ENCODE data around the gene PPP4R3A.
A peak's percentile ranks its signal among the peaks of the same experiment; 100 is the strongest.
"Not testable (repeated sequence)": the region's sequence is repeated elsewhere in the genome, so short reads cannot be mapped to it uniquely, and the experiment has no call there.

PPP4R3A gene

DNA sequence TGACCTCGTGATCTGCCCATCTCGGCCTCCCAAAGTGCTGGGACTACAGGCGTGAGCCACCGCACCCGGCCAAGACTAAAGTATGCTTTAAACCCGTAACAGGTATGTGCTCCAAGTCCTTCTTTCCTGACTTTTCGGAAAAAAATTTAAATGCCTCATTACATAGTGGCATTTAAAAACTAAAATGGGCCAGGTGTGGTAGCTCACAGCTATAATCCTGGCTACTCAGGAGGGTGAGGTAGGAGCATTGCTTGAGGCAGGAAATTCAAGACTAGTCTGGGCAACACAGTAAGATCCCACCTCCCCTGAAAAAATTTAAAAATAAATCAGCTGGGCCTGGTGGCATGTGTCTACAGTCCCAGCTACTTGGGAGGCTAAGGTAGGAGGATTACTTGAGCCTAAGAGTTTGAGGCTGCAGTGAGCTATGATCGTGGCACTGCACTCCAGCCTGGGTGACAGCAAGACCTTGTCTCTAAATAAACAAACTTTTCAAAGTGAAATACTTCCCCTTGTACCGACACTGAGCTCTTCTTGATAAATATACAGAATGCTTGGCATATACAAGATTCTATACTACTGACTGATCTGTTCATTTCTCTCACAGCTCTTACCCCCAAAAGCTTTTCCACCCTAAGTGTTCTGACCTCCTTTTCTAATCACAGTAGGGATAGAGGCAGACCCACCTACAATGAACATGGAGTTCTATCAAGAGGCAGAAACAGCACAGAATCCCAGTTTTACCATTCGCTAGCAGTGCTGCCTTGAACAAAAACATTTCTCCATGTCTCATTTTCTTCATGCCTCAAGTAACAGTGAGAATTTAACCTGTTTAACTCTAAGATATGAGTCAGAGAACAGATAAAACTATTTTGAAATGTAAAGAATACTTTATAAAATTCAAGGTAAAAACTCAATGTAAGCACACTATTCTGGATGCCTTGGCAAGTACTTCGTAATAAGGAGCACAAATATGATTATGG lies 7.9 kb downstream of the PPP4R3A start:
- DNase-seq = no peak

DNA sequence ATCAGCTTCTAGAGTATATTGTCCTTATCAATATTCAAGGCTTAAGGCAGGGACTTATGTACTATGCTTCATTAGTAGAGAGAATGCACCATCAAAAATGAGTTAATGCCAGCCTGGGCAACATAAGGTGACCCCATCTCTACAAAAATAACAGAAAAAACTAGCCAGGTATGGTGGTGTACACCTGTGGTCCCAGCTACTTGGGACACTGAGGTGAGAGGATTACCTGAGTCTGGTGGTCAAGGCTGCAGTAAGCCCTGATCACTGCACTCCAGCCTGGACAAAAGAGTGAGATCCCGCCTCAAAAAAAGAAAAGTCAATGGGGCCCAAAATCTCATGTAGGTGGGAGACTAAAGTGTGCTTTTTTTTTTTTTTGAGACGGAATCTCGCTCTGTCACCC lies 8.8 kb downstream of the PPP4R3A start:
- DNase-seq = no peak

DNA sequence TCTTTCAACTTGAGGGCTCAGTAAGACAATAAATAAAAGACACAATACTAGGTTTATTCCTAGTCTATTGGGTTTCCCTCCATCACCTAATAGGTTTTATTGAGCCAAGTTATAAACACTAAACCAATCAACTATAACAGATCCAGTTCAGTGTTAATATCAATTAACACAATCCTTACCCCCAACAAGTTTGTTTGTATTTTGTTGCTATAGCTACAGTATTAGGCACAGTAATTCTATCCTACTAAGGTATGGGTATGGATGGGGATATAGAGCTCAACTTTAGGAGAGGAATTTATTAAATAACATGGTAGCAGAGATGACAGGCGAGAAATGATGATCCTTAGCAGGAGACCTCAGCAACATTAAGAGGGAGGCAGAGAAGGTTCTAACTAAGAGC lies 13.3 kb downstream of the PPP4R3A start:
- no peak for DNase-seq

DNA sequence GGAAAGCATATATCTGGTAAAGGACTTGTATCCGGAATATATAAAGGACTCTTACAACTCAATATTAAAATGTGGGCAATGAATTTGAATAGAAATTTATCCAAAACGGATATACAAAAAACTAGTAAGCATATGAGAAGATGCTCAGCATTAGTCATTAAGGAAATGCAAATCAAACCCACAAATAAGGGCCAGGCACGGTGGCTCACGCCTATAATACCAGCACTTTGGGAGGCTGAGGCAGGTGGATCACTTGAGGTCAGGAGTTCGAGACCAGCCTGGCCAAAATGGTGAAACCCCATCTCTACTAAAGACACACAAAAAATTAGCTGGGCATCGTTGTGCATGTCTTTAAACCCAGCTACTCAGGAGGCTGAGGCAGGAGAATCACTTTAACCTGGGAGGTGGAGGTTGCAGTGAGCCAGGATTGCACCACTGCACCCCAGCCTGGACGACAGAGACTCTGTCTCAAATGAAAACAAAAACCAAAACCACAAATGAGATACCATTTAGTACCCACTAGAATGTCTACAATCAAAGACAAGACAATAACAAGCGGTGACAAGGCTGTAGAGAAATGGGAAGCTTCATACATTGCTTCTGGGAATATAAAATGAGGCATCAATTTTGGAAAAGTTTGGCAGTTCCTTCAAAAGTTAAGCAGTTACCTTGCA lies 15.6 kb downstream of the PPP4R3A start:
- peak; percentile 63 for DNase-seq

DNA sequence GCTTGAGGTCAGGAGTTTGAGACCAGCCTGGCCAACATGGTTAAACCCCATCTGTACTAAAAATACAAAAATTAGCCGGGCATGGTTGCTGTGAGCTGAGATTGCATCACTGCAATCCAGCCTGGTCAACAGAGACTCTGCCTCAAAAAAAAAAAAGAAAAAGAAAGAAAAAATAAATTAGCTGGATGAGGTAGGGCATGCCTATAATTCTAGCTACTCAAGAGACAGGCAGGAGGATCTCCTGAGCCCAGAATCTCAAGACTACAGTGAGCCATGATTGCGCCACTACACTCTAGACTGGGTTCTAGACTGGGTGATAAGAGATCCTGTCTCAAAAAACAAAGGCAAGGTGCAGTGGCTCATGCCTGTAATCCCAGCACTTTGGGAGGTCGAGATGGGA lies 16.9 kb downstream of the PPP4R3A start:
- no peak for DNase-seq

DNA sequence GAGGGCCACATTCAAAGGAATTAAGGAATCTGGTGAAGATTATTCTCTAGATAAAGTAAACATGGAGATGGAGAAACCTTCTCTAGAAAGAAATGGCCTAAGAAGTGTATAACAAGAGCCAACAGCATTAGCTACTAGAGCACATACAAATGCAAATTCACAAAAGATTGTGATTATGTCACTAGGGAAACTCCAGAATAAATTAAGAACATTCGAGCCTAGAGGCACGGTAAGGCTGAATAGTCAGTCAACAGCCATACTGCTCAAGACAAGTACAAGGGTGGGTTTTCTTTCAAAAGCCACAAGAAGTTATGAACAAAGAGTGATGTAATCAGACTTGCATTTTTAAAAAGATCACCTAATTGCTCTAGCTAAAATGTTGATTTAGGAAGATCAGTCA lies 25.4 kb downstream of the PPP4R3A start:
- DNase-seq = no peak

DNA sequence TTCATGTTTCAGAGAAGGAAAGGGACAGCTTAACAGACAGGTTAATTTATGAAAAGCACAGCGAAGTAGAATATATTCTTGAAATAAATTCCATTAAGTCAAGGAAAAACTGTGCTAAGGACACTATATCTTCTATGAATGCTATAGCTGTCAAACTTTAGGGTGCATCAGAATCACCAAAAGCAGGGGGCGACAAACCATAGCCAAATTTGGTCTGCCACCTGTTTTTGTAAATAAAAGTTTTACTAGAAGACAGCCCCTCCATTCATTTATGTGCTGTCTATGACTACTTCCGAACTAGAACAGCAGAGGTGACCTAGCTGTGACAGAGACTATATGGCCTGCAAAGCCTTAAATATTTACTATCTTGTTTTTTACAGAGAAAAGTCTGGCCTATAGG lies 25.9 kb downstream of the PPP4R3A start:
- no peak for DNase-seq

DNA sequence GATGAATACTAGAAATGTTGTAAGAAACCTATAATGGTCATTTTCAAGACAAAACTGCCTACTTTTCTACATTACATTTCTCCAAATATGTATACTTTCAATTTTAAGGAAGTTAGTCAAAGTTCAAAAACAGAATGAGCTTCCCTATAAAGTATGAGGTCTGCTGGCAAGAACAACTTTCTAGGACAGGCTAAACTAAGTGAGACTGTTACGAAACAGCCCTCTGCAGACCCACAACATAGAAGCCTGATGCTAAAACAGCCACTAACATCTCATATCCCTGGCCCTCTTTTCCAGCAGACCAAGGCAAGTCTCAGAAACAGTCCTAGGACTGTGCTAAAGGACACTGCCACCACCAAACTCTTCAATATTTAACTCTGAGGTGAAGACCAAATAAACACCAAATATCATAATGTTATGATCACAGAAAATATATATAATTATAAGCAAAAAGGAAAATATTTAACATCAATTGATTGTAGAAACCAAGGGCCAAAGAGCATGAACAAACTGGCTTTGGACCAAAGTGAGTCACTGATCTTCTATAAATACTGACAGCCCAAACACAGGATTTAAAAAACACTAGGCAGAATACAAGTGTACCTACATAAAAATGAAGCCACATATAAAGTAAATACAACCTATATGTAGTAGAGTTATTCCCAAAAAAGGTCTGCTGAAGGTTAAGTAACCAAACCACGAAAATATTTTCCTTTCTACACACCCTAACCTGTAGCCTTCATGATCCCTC lies 27.7 kb downstream of the PPP4R3A start:
- no peak for DNase-seq

DNA sequence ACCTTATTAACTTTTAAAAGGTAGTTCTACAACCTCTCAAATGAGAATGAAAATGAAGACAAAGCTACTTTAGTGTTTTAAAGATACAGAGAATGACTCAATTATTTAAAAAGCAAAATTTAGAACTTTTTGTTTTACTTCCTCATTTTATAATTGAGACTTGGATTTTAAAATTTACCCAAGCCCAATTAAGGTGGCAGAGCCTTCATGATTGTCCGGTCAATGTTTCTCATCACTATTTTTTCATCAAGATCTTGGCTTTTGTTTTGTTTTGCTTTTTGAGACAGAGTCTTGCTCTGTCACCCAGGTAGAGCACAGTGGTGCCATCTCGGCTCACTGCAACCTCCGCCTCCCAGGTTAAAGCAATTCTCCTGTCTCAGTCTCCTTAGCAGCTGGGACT lies 32.7 kb downstream of the PPP4R3A start:
- no peak for DNase-seq

DNA sequence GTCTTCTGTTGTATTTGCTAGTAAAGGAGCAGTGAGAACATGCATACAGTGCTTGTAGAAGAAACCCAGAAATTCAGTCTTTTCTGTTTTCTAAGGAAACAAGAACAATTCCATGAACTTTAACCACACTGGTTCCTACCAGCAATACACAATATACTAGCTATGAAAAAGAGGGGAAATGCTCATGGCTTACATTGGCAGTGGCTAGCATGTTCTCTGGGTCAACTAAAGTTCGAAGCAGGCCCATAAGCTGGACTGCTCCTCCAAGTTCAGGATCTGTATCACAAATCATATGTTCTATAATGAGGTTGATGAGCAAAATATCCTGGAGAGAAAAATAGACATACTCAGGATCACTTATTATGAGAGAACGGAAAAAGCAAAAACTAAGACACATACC lies 37.1 kb downstream of the PPP4R3A start:
- no peak for DNase-seq

DNA sequence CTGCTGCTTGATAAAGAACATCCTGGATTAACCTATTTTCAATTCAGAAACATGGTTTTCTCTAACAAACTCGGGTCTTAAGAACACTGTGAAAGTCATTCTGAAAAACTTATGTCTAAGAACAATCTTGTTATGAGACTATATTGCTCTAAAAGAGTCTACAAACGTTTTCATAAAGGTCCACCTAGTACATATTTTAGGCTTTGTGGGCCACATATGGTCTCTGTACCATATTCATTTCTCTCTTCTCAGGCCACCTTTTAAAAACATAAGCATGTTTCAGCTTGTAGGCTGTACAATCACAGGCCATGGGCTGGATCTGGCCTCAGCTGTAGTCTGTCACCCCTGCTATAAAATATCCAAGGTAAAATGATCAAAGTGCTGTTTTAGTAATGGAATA lies 39.9 kb downstream of the PPP4R3A start:
- DNase-seq = peak; percentile 37

DNA sequence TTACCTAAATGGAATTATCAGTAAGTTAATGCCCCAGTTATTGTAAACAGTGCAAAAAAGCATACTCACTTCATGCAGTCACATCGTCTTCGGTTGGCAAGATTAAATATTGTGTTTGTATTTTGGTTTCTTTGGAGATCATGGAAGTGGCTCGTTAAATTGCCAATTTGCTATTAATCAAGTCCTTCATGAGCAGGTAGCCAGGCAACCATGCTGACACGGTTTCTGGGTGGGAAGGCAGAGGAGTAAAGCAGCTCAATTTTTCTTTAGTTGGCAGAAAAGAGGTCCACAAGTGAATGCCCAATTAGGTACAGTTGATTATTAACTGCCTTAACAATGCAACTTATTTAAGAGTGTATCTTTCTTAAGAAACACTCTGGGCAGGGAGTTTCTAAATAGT lies 43.9 kb downstream of the PPP4R3A start:
- no peak for DNase-seq

DNA sequence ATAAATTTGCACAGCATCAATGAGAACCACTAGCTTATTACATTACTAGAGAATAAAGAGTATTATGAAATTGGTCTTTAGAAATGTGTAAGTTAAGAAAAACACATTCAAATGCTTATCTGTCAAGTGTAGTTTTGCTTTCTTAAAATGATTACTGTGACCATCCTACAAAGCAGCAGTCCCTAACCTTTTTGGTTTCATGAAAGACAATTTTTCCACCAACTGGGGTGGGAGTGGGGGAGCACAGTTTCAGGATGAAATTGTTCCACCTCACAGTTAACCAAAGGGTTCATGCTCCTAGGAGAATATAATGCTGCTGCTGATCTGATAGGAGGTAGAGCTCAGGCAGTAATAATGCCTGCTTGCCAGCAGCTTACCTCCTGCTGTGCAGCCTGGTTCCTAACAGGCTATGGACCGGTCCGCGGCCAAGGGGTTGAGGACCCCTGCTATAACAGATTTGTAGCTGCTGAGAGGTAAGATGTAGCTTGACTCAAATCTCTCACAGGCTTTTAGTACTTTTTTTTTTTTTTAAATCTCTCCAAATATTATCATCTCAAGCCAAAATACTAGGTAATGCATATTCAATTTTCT lies 45.4 kb downstream of the PPP4R3A start:
- peak; percentile 39 for DNase-seq

DNA sequence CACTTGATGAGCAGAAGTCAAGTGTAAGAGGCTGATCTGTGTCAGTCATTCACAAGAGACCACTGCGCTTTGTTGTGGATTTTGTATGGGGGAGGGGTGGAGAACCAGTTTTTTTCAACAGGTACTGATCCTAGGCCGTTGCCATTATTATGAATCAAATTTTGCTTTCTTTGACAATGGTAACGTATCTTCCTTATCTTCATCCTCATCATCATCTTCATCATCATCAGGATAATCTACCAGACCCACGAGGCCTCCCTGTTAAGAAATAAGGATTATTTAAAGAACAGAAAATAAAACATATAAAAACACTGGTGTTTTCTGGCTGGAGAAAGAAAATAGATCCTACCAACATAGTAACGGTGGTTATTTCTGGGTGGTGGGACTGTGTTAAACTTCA lies 51.5 kb downstream of the PPP4R3A start:
- no peak for DNase-seq

DNA sequence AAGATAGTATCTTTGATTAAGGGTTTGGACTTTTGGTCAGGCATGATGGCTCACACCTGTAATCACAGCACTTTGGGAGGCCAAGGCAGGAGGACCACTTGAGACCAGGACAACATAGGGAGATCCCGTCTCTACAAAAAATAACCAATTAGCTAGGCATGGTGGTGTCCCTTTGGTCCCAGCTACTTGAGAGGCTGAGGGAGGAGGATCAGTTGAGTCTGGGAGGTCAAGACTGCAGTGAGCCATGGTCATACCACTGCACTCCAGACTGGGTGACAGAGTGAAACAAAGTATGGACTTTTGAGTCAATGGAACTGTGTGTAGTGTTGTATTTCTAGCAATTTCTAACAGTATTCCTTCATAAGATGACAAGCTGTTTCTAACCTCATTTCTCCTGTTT lies 53.8 kb downstream of the PPP4R3A start:
- DNase-seq = no peak

DNA sequence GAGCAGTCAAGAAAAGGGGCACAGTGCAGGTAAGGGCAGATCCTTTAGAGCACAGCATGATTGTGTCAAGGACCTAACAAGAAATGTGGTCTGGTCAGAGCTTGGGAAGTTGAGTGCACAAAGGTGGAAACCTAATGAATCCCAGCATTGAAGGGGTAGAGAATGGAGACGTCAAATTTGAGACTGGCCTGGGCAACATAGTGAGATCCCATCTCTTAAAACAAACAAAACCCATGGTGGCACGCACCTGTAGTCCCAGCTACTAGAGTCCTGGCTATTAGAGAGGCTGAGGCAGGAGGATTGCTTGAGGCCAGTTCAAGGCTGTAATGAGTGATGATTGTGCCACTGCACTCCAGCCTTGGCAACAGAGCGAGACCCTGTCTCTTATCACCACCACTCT lies 55.5 kb downstream of the PPP4R3A start:
- DNase-seq = no peak

DNA sequence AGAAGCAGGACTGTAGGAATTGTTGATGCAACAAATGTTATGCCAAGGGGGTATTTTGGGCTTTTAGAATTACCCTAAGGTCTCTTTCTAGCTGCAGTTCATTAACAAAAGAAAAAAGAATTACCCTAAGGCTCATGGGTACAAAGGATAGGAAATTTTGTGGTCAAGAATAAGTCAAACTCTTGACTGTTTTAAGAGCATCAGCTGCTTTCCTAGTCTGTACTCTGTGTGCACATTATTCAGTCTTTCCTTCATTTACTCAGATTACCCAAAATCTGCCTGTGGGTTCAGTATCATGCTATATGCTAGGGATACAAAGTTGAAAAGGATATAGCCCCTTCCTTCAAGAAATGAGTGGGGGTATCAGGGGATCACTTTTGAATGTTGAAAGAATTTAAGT lies 56.0 kb downstream of the PPP4R3A start:
- no peak for DNase-seq

DNA sequence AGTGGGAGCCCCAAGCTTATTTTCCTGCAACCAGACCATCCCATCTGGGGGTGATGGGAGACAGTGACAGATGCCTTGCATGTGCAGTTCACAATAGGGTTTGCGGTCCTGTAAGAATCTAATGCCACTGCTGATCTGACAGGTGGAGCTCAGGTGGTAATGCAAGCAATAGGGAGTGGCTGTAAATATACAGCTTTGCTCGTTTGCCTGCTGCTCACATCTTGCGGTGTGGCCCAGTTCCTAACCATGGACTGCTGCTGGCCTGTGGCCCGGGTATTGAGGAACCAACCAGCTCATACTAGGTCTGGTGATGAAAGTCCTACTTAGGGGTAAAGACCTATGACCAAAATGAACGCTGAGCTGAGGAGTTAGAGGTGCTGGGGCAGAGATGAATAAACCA lies 56.4 kb downstream of the PPP4R3A start:
- DNase-seq = no peak

DNA sequence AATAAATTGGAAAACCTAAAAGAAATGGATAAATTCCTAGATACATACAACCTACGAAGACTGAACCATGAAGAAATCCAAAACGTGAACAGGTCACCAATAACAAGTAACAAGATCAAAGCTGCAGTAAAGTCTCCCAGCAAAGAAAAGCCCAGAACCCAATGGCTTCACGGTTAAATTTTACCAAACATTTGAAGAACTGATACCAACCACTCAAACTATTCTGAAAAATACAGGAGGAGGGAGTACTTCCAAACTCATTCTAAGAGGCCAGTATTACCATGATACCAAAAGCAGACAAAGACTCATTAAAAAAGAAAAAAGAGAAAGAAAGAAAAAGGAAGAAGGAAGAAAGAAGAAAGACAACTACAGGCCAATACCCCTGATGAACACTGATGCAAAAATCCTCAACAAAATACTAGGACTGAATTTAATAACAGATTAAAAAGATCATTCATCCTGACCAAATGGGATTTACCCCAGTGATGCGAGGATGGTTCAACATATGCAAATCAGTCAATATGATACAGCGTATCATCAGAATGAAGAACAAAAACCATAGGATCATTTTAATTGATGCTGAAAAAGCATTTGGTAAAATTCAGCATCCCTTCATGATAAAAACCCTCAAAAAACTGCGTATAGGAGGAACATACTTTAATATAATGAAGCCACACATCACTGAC lies 65.6 kb downstream of the PPP4R3A start:
- DNase-seq = no peak

DNA sequence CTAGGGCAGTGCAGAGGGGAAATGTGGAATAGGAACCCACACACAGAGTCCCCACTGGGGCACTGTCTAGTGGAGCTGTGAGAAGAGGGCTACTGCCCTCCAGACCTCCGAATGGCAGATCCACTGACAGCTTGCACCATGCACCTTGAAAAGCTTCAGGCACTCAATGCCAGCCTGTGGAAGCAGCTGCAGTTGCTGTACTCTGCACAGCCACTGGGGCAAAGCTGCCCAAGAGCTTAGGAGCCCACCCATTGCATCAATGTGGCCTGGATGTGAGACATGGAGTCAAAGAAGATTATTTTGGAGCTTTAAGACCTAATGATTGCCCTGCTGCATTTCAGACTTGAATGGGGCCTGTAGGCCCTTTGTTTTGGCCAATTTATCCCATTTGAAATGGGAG lies 70.8 kb downstream of the PPP4R3A start:
- no peak for DNase-seq

DNA sequence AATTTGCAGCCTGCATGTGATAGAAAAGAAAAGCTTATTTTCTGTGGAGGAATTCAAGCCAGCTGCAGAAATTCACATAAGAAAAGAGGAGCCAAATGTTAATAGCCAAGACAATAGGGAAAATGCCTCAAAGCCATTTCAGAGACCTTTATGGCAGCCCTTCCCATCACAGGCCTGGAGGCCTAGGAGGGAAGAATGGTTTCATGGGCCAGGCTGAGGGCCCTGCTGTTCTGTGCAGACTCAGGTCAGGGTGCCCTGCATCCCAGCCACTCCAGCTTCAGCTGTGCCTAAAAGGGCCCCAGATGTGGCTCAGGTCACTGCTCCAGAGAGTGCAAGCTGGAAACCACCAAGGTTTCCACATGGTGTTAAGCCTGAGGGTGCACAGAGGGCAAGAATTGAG lies 71.3 kb downstream of the PPP4R3A start:
- no peak for DNase-seq

DNA sequence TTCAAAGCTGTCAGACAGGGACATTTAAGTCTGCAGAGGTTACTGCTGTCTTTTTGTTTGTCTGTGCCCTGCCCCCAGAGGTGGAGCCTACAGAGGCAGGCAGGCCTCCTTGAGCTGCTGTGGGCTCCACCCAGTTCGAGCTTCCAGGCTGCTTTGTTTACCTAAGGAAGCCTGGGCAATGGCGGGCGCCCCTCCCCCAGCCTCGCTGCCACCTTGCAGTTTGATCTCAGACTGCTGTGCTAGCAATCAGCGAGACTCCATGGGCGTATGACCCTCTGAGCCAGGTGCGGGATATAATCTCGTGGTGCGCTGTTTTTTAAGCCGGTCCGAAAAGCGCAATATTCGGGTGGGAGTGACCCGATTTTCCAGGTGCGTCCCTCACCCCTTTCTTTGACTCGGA lies 73.8 kb downstream of the PPP4R3A start:
- DNase-seq = not testable (repeated sequence)

DNA sequence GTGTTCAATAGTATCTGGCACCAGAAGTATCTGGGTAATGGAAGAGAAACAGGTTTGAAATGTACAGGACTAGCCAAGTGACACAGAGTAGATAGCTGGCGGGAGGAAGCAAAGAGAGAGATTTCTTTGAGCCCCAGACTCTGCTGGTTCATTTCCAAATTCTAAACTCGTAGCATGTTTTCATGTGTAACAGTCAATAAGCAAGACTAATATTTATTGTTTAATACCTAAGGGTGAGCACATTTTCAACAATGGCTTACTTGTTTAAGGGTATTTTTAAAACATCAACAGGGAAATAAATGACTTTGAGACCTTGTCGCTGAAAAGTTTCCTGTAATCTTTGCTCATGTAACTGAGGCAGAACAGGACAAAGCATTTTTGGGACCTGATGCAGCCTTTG lies 80.7 kb downstream of the PPP4R3A start:
- DNase-seq = no peak

Data from activated CD4-positive, alpha-beta T cell treated with anti-CD3 and anti-CD28 coated beads, Interleukin-2, Interleukin-6, amounts not matched to agents 100 ng/mL and 50 ng/mL, durations not matched to agents 16 hours and 8 hours (primary cell).